Measurements from ENCODE around the gene REV3L.

The REV3L gene

GRCh38 chr6:111487661-111488060, 4.6 kb upstream of the REV3L start:
- Histone ChIP-seq H3K27me3 (replicated peaks) (no peaks in the 10 kb centered on the region), H3K27ac (no peak overlapping the region), H3K4me3 (ENCODE audit: low read depth, low read length) (no peak overlapping the region), H3K36me3 (replicated peaks) (no peaks in the 10 kb centered on the region)
- DNase-seq: peak; percentile 8
- in situ Hi-C loops (cut with HindIII; ENCODE audit: low pct_ligation_motif_present, low sequenced_read_pairs): no loop called here
- TF ChIP-seq CTCF (IDR thresholded peaks at IDR 0.05; ENCODE audit: low read depth, low read length, missing control alignments): no peak

- no peak overlapping the region for H3K27ac ChIP-seq
- H3K27me3 ChIP-seq (replicated peaks): no peaks in the 10 kb centered on the region
- no peak for TF ChIP-seq CTCF (IDR thresholded peaks at IDR 0.05; ENCODE audit: low read depth, low read length, missing control alignments)
- H3K4me3 ChIP-seq (ENCODE audit: low read depth, low read length): no peak overlapping the region
- no peaks in the 10 kb centered on the region for H3K36me3 ChIP-seq (replicated peaks)
- DNase-seq: no peak
- in situ Hi-C loops (cut with HindIII; ENCODE audit: low pct_ligation_motif_present, low sequenced_read_pairs): no loop called here
Observed at GRCh38 chr6:111486921-111487320, 3.9 kb upstream of the REV3L start.

GRCh38 chr6:111486475-111486874, 3.5 kb upstream of the REV3L start:
- H3K27ac ChIP-seq: no peak overlapping the region
- TF ChIP-seq CTCF (IDR thresholded peaks at IDR 0.05; ENCODE audit: low read depth, low read length, missing control alignments): no peak
- H3K27me3 ChIP-seq (replicated peaks): no peaks in the 10 kb centered on the region

GRCh38 chr6:111485342-111485741, 2.3 kb upstream of the REV3L start:
- peak overlapping the region; percentile 90 for H3K27ac ChIP-seq
- in situ Hi-C loops (cut with HindIII; ENCODE audit: low pct_ligation_motif_present, low sequenced_read_pairs): no loop called here

More at GRCh38 chr6:111486475-111486874, 3.5 kb upstream of the REV3L start:
- in situ Hi-C loops (cut with HindIII; ENCODE audit: low pct_ligation_motif_present, low sequenced_read_pairs): no loop called here
- DNase-seq: no peak
- Histone ChIP-seq H3K4me3 (ENCODE audit: low read depth, low read length) (no peak overlapping the region), H3K36me3 (replicated peaks) (no peaks in the 10 kb centered on the region)

GRCh38 chr6:111484633-111484930, 1.6 kb upstream of the REV3L start:
- no peak for TF ChIP-seq CTCF (IDR thresholded peaks at IDR 0.05; ENCODE audit: low read depth, low read length, missing control alignments)
- Histone ChIP-seq H3K27me3 (replicated peaks) (no peaks in the 10 kb centered on the region), H3K4me3 (ENCODE audit: low read depth, low read length) (peak overlapping the region; percentile 81), H3K27ac (peak overlapping the region; percentile 90), H3K36me3 (replicated peaks) (no peaks in the 10 kb centered on the region)
- in situ Hi-C loops (cut with HindIII; ENCODE audit: low pct_ligation_motif_present, low sequenced_read_pairs): no loop called here
- DNase-seq: no peak

More at GRCh38 chr6:111485342-111485741, 2.3 kb upstream of the REV3L start:
- DNase-seq: no peak
- no peak for TF ChIP-seq CTCF (IDR thresholded peaks at IDR 0.05; ENCODE audit: low read depth, low read length, missing control alignments)
- Histone ChIP-seq H3K4me3 (ENCODE audit: low read depth, low read length) (no peak overlapping the region), H3K27me3 (replicated peaks) (no peaks in the 10 kb centered on the region), H3K36me3 (replicated peaks) (no peaks in the 10 kb centered on the region)
